Ecto neural progenitor cell (in vitro differentiated cells): ENCODE measurements around the gene LRRIQ3.
"Not testable (repeated sequence)": the region's sequence is repeated elsewhere in the genome, so short reads cannot be mapped to it uniquely, and the experiment has no call there.

Source experiments
- DNase-seq: peaks from one replicate; pipeline ENCODE4 v3.0.0-alpha.2; 2018; ENCODE audit warnings: low spot score

LRRIQ3 gene, protein sequence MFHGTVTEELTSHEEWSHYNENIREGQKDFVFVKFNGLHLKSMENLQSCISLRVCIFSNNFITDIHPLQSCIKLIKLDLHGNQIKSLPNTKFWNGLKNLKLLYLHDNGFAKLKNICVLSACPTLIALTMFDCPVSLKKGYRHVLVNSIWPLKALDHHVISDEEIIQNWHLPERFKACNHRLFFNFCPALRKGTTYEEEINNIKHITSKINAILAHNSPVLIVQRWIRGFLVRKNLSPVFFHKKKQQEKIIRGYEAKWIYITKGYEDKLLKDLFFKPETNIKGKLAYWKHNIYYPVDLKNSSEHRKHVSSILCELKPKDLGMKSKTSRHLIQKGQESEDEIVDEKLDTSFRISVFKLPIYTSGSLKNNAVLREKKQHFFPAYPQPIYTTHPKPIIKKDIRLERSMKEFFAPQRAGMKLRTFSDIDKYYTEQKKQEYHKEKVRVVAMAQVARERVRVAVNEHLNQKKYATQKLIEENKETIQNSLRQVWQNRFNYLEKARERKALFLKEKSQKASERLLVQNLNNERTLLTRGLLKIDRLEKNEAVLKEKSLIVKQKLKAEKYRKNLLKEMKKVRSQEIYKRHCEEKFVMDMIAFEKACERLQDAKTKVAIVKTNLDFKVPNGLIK

DNA sequence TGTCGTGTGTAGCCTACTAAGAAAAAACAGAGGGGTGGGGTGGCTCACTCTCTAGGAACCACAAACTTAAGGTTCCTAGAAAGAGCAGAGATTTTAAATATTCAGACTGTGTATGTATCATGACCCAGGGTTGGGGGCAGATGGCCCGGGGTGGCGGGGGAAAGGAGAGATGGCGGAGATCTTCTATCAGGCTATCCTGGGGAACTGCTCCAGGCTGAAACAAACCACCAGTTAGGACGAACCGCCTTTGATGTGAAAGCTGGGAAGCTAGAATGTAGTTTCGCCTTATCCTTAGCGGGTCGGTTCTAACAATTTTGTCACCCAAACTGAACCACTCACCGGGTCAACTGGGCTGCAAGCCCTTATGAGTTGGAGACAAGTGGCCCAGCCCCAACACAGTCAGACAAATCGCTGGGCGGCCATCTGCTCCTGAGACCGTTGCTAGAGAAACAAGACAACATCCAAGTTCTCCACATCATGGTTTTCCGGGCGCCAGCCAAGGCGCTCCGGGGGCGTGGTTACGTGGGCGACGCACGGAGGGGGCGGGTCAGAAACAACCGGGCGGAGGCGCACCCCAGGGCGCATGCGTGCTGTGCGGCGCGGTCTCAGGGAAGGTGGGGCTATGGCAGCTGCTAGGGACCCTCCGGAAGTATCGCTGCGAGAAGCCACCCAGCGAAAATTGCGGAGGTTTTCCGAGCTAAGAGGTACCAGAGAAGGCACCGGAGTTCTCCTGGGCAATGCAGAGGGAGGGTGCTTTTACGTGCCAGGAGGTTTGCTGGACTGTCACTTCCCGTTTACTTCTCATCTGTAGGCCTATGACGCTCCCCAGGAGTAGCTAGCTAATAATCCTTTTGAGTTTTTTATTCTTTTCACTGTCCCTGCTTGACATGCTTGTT, at the start of gene LRRIQ3, which contains the start of gene FPGT:
LRRIQ3 (minus strand) TSS at position 520 of the 896 bp plus-strand sequence. CDS start 14,492 bp downstream, outside the sequence.
FPGT (plus strand) TSS at position 586 of the 896 bp plus-strand sequence; CDS start at position 623, 37 bp downstream.
- DNase-seq, result peak; percentile 96

- no peak for DNase-seq
Observed at GRCh38 chr1:74246315-74246714, 48.3 kb upstream of the LRRIQ3 start.

DNA sequence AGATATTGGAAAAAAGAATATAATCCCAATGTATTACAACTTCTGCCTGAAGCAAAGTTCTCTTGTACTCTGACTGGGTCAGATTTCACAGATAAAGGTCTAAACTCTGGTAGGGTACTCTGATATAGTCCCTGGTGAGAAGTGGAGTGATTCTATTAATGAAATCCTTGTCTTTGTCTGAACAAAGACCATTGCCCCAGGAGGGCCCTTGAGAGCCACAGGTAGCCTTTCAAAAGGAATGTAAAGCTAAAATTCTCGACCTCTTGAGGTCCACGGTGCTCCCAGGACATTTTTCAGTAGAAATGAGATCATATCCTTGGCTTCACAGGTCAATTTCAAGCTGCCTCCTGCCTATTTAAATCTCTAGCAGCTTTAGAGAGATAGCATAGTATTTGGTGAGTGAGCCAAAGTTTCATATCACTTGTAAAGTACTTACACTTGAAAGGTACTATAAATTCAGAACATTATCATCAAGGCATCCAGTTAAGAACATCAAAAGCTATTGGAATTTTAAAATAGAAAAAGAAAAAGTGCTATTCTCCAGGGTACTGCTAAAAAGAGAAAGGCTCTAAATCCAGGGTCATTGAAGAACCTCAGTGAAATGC, 47.3 kb upstream of the LRRIQ3 start:
- DNase-seq, result peak; percentile 52

DNA sequence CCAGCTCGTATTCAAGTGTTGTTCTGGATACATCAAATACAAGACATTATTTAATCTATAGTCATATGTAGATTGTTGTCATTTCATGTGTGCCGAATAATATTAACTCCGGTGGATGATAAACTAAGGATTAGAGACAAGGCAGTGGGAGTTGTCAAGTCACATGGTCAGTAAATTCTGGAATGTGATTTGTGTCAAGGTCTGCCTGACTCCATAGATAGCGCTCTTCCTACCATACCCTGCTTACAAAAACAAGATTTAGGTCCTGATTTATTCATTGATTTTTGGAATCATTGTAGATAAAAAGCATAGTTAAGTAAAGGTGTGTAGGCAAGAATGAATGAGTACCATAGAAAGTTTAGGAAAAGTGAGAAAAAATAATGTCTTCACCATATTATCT, 39.8 kb upstream of the LRRIQ3 start:
- no peak for DNase-seq

- DNase-seq, result no peak
Observed at GRCh38 chr1:74237035-74237434, 39.1 kb upstream of the LRRIQ3 start.

DNA sequence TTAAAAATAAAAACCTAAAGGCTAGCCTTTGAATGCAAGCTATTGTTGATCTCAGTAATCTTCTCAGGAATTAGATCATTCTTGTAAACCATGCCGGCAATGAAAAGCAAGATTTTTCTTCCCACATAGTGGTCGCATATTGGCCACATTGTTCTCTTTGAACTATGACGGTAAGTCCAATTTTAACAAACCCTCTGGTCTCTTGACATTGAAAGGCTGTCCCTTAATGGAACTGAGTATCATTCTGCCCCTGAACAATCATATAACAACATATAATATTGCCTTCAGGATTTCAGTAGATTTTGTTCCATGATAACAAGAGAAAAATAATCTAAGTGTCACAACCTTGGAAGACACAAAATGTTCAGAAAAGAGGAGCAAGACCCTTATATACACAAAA, 38.5 kb upstream of the LRRIQ3 start:
- no peak for DNase-seq

GRCh38 chr1:74235153-74235552, 37.2 kb upstream of the LRRIQ3 start, which contains the start of gene TNNI3K:
TNNI3K (plus strand) TSS chr1:74235387; CDS start chr1:74235452, 65 bp downstream.
- DNase-seq, result no peak

DNA sequence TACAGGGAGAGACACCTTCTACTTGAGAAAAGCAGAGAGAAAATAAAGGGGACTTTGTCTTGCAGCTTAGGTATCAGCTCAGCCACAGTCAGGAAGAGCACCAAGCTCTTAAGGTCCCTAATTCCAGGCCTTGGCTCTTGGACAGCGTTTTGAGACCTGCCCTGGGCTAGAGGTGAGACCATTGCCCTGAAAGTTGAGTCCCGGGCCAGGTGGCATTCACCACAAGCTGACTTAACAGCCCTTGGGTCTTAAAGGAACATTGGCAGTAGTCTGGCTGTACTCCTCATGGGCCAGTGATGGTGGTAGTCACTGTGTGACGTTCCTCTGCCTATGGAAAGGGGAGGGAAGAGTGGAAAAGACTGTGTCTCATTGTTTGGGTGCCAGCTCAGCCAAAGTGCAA, 25.5 kb upstream of the LRRIQ3 start:
- DNase-seq, result no peak

GRCh38 chr1:74222701-74223100, 24.7 kb upstream of the LRRIQ3 start:
- DNase-seq, result no peak

GRCh38 chr1:74215229-74215628, 17.3 kb upstream of the LRRIQ3 start:
- DNase-seq, result no peak

- DNase-seq, result no peak
Observed at GRCh38 chr1:74205266-74205665, 7.3 kb upstream of the LRRIQ3 start.

GRCh38 chr1:74199504-74199903, 1.5 kb upstream of the LRRIQ3 start:
- DNase-seq, result no peak

- no peak for DNase-seq
Observed at GRCh38 chr1:74197255-74197654, 721 bp downstream of the LRRIQ3 start.

DNA sequence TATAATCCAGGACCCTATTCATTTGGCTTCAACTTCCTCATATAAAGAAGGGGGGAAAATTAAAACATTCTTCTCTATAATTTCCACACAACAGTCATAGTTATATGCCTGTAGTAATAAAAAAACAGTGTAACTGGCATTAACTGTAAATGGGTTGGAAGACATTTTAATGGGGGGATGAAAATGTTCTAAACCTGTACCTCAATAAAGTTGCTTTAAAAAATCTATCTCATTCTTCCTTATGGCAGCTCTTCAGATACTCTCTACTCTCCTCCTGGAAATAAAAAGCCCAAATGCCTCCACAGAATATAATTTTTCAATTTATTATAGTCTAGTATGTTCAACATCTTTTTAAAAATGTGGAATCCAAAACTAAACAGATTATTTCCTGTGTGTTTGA, 2.6 kb downstream of the LRRIQ3 start:
- DNase-seq, result no peak

DNA sequence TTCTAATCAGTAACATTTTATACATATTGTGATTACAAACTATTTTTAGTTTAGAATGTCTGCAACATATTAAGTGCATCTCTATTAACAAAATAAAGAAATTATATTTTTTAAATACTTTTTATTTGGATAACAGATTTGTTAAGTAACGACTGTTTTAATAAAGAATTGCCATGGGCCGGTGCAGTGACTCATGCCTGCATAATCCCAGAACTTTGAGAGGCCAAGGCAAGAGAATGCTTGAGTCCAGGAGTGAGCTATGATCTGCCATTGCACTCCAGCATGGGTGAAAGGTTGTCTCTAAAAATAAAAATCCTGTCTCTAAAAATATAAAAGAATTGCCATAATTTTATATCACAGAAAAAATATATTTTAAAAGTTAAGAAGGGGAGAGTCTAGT, 4.1 kb downstream of the LRRIQ3 start:
- DNase-seq, result no peak

GRCh38 chr1:74180490-74180889, 17.5 kb downstream of the LRRIQ3 start:
- DNase-seq, result no peak

GRCh38 chr1:74174423-74174822, 23.6 kb downstream of the LRRIQ3 start:
- not testable (repeated sequence) for DNase-seq

- DNase-seq, result no peak
Observed at GRCh38 chr1:74162333-74162732, 35.6 kb downstream of the LRRIQ3 start.

GRCh38 chr1:74161497-74161896, 36.5 kb downstream of the LRRIQ3 start:
- no peak for DNase-seq

DNA sequence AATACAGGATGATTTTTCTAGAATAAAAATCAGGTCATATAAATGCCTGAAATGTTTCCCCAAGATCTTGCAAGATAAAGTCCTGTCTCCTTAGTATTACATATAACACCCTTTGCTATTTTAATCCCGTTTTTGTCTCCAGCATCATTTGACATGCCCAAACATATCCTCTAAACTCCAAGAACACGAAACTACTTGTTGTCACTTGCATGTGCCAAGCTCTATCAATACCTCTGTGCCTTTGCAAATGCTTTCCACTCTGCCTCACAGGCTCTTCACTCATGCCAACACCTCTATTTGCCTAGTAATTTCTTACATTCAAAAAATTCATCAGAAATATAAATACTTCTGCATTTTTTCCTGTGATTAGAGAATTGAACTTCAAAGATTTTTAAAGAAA, 37.9 kb downstream of the LRRIQ3 start:
- no peak for DNase-seq

- DNase-seq, result no peak
Observed at GRCh38 chr1:74145086-74145485, 52.9 kb downstream of the LRRIQ3 start.

DNA sequence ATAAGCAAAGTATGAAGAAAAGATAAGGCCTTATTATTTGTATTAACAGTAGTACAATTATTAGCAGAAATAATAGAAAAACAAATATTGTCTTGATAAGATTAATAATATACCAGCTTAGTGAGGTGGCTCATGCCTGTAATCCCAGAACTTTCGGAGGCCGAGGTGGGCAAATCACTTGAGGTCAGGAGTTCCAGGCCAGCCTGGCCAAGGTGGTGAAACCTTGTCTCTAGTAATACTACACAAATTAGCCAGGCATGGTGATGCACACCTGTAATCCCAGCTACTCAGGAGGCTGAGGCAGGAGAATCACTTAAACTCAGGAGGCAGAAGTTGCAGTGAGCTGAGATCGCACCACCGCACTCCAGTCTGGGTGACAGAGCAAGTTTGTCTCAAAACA, 80.6 kb downstream of the LRRIQ3 start:
- not testable (repeated sequence) for DNase-seq
